Mesendoderm (in vitro differentiated cells): ENCODE data around the gene B3GAT2.

ENCODE experiments used
- DNase-seq: peaks from one replicate; pipeline ENCODE4 v3.0.0; 2013
- H2AK5ac ChIP-seq: 2 replicates; pipeline ENCODE4 v1.6.1; 2013; ENCODE audit warnings: low read length, inconsistent platforms
- H2BK120ac ChIP-seq: 2 replicates; pipeline ENCODE4 v1.6.1; 2013; ENCODE audit warnings: low read depth, mild to moderate bottlenecking, low read length, moderate library complexity, mixed read lengths
- H2BK15ac ChIP-seq: replicated peaks from 2 replicates; pipeline ENCODE4 v1.6.1; 2013; ENCODE audit warnings: low read depth, mild to moderate bottlenecking, moderate library complexity
- H2BK5ac ChIP-seq: 2 replicates; pipeline ENCODE4 v1.6.1; 2013; ENCODE audit warnings: low read length, inconsistent platforms
- H3K18ac ChIP-seq: 2 replicates; pipeline ENCODE4 v1.6.1; 2013; ENCODE audit warnings: mild to moderate bottlenecking, low read length, mixed read lengths
- H3K23ac ChIP-seq: one replicate; pipeline ENCODE4 v1.6.1; 2013; ENCODE audit warnings: low read length
- H3K27ac ChIP-seq: 2 replicates; pipeline ENCODE4 v1.5.1; 2013; ENCODE audit warnings: low read depth, mild to moderate bottlenecking, inconsistent platforms, low read length, moderate library complexity
- H3K27me3 ChIP-seq: 2 replicates; pipeline ENCODE4 v1.6.1; 2013; ENCODE audit warnings: low read length, control low read depth, mild to moderate bottlenecking, inconsistent platforms; ENCODE audit not compliant: insufficient read depth, poor library complexity
- H3K36me3 ChIP-seq: 2 replicates; pipeline ENCODE4 v1.6.1; 2013; ENCODE audit warnings: low read length, inconsistent platforms; ENCODE audit not compliant: control insufficient read depth, insufficient read depth
- H3K4ac ChIP-seq: one replicate; pipeline ENCODE4 v1.6.1; 2013; ENCODE audit warnings: low read depth, mild to moderate bottlenecking, low read length, moderate library complexity
- H3K4me1 ChIP-seq: 2 replicates; pipeline ENCODE4 v1.6.1; 2013; ENCODE audit warnings: low read depth, low read length, inconsistent platforms; ENCODE audit not compliant: control insufficient read depth
- H3K4me2 ChIP-seq: 2 replicates; pipeline ENCODE4 v1.6.1; 2013; ENCODE audit warnings: low read length
- H3K4me3 ChIP-seq: 2 replicates; pipeline ENCODE4 v1.5.1; 2013; ENCODE audit warnings: mild to moderate bottlenecking, low read length
- H3K56ac ChIP-seq: one replicate; pipeline ENCODE4 v1.6.1; 2013; ENCODE audit warnings: low read length
- H3K79me1 ChIP-seq: 2 replicates; pipeline ENCODE4 v1.6.1; 2013; ENCODE audit warnings: low read length, inconsistent platforms
- H3K79me2 ChIP-seq: 2 replicates; pipeline ENCODE4 v1.6.1; 2013; ENCODE audit warnings: mild to moderate bottlenecking, low read length; ENCODE audit not compliant: control insufficient read depth, insufficient read depth
- H3K9ac ChIP-seq: 2 replicates; pipeline ENCODE4 v1.6.1; 2013; ENCODE audit warnings: low read length, inconsistent platforms
- H4K5ac ChIP-seq: one replicate; pipeline ENCODE4 v1.6.1; 2013; ENCODE audit warnings: low read length
- H4K8ac ChIP-seq: one replicate; pipeline ENCODE4 v1.6.1; 2013; ENCODE audit warnings: low read depth, mild to moderate bottlenecking, control low read depth, low read length, moderate library complexity
- WGBS: extraction: QIAGEN DNeasy Blood & Tissue Kit; methylation state at CpG from one replicate; pipeline ENCODE4 v1.1.7; 2013; ENCODE audit warnings: low lambda C conversion rate, missing lambda C conversion rate; ENCODE audit not compliant: insufficient coverage; ENCODE audit errors: extremely low coverage; 5-methylcytosine and 5-hydroxymethylcytosine counted together

The B3GAT2 gene

DNA sequence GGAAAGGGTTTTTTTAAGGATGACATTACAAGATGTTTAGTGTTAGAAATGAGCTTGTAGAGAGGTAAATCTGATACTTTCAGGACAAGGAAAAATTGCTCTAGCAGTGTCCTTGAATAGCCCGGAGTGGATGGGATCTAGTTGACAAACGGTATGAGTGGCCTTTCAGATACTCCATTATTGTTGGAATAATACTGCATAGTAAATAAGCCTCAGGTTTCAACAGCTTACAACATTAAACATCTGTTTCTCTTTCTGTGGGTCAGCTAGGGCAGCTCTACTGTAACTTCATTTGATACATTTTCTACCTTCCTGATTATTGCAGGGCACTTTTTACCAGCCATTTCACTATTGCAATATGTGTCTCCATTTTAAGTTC lies 118.0 kb downstream of the B3GAT2 start:
- no peaks in the 10 kb centered on the region for H3K27me3 ChIP-seq
- H3K79me2 ChIP-seq = no peaks in the 10 kb centered on the region
- no peaks in the 10 kb centered on the region for H3K36me3 ChIP-seq
- no peak for DNase-seq
- no peak overlapping the region for H2BK5ac ChIP-seq
- no peaks in the 10 kb centered on the region for H3K79me1 ChIP-seq
- whole genome bisulfite sequencing = no CpG with 5 or more reads among the region's 2 CpGs
- H2AK5ac ChIP-seq = no peak overlapping the region
- H4K5ac ChIP-seq = no peak overlapping the region
- no peak overlapping the region for H3K18ac ChIP-seq
- no peak overlapping the region for H3K4me2 ChIP-seq
- no peak overlapping the region for H3K4me3 ChIP-seq
- no peak overlapping the region for H4K8ac ChIP-seq
- no peak overlapping the region for H3K56ac ChIP-seq
- H3K9ac ChIP-seq = no peak overlapping the region
- no peak overlapping the region for H2BK15ac ChIP-seq
- no peak overlapping the region for H2BK120ac ChIP-seq
- H3K4ac ChIP-seq = no peak overlapping the region
- H3K27ac ChIP-seq = no peak overlapping the region
- H3K23ac ChIP-seq = no peak overlapping the region
- no peaks in the 10 kb centered on the region for H3K4me1 ChIP-seq

DNA sequence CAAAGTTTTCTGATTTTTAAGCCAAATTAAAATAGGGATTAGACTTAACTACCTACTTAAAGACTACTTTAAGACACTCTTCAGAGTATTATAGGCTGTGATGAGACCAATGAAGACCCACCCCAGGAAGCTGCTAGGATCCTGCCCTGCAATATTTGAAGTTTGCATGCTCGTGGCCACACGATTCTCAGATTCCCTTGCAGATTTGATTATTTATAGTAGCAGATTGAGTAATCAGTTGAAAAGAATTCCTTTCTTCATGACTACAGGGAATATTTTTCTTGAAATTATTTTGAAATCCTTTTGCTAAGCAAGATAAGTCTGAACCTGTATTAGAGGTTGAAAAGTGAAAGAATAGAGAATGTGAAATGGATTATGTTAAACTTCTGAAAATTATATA lies 122.3 kb downstream of the B3GAT2 start:
- Histone ChIP-seq H3K4ac (no peak overlapping the region), H3K79me1 (no peaks in the 10 kb centered on the region), H3K4me2 (no peak overlapping the region), H2BK15ac (no peak overlapping the region), H2BK120ac (no peak overlapping the region), H3K4me1 (no peaks in the 10 kb centered on the region), H3K36me3 (no peaks in the 10 kb centered on the region), H3K23ac (no peak overlapping the region), H3K27me3 (no peaks in the 10 kb centered on the region), H3K79me2 (no peaks in the 10 kb centered on the region), H3K18ac (no peak overlapping the region), H2BK5ac (no peak overlapping the region), H4K8ac (no peak overlapping the region), H3K56ac (no peak overlapping the region), H4K5ac (no peak overlapping the region), H2AK5ac (no peak overlapping the region), H3K27ac (no peak overlapping the region), H3K4me3 (no peak overlapping the region), H3K9ac (no peak overlapping the region)
- no peak for DNase-seq
- WGBS = no CpG with 5 or more reads among the region's 2 CpGs

DNA sequence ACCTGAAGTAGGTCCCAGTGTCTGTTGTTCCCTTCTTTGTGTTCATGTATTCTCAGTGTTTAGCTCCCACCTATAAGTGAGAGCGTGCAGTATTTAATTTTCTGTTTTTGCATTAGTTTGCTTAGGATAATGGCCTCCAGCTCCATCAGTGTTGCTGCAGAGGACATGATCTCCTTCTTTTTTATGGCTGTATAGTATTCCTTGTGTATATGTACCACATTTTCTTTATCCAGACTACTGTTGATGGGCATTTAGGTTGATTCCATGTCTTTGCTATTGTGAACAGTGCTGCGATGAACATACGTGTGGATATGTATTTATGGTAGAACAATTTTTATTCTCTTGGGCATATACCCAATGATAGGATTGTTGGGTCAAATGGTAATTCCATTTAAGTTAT lies 125.4 kb downstream of the B3GAT2 start:
- H3K9ac ChIP-seq = no peak overlapping the region
- no peaks in the 10 kb centered on the region for H3K79me1 ChIP-seq
- no peak overlapping the region for H3K4me3 ChIP-seq
- H3K36me3 ChIP-seq = no peaks in the 10 kb centered on the region
- no peak overlapping the region for H3K18ac ChIP-seq
- no peak overlapping the region for H3K4ac ChIP-seq
- no peaks in the 10 kb centered on the region for H3K27me3 ChIP-seq
- no peak overlapping the region for H2BK5ac ChIP-seq
- no CpG with 5 or more reads among the region's 3 CpGs for WGBS
- no peak overlapping the region for H3K27ac ChIP-seq
- no peak for DNase-seq
- no peak overlapping the region for H4K8ac ChIP-seq
- no peak overlapping the region for H3K4me2 ChIP-seq
- no peak overlapping the region for H4K5ac ChIP-seq
- no peak overlapping the region for H3K56ac ChIP-seq
- H2BK15ac ChIP-seq = no peak overlapping the region
- H2BK120ac ChIP-seq = no peak overlapping the region
- no peaks in the 10 kb centered on the region for H3K4me1 ChIP-seq
- H2AK5ac ChIP-seq = no peak overlapping the region
- H3K79me2 ChIP-seq = no peaks in the 10 kb centered on the region
- H3K23ac ChIP-seq = no peak overlapping the region

DNA sequence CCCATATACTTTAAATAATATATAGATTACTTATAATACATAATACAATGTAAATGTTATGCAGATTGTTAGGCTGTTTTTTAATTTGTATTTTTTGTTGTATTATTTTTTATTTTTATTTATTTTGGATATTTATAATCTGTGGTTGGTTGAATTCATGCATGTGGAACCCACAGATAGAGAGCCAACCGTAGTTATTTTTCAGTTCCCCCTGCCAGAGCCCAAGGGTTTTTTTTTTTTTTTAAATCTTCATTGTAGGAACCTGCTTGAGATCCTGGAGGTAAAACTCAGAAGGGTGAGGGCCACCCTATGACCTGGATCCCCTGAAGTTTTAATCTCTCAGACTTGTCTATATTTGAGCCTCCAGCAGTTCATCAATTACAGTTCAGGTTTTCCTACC lies 133.2 kb downstream of the B3GAT2 start:
- no peak overlapping the region for H3K4me2 ChIP-seq
- H3K27ac ChIP-seq = no peak overlapping the region
- no peak overlapping the region for H2AK5ac ChIP-seq
- H3K4ac ChIP-seq = no peak overlapping the region
- H3K79me2 ChIP-seq = no peaks in the 10 kb centered on the region
- H3K9ac ChIP-seq = no peak overlapping the region
- no CpG with 5 or more reads among the region's 1 CpG for WGBS
- DNase-seq = no peak
- no peak overlapping the region for H4K5ac ChIP-seq
- no peak overlapping the region for H3K4me3 ChIP-seq
- H2BK120ac ChIP-seq = no peak overlapping the region
- H3K18ac ChIP-seq = no peak overlapping the region
- H3K79me1 ChIP-seq = no peaks in the 10 kb centered on the region
- H3K36me3 ChIP-seq = no peaks in the 10 kb centered on the region
- no peak overlapping the region for H3K56ac ChIP-seq
- H4K8ac ChIP-seq = no peak overlapping the region
- no peak overlapping the region for H2BK5ac ChIP-seq
- no peak overlapping the region for H3K23ac ChIP-seq
- no peaks in the 10 kb centered on the region for H3K27me3 ChIP-seq
- no peaks in the 10 kb centered on the region for H3K4me1 ChIP-seq
- no peak overlapping the region for H2BK15ac ChIP-seq

DNA sequence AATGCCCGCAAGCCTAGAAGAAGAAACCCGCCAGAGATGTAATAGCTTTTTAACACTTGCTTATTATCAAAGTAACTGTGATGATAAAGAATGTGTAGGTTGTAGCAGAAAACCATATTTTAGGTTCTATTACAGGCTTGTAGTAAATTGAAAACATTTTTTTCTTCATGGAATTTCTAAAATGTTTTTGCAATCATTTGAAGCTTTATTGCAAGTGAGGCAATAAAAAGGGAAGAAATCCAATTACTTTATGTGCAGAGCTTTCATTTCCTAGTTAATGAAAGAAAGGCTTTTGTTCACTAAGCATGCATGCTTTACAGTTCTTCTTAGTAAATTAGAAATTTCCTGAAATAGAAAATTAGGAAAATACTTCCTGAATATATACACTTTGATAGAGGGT lies 135.1 kb downstream of the B3GAT2 start:
- H3K23ac ChIP-seq = no peak overlapping the region
- no CpG with 5 or more reads among the region's 2 CpGs for WGBS
- no peak for DNase-seq

DNA sequence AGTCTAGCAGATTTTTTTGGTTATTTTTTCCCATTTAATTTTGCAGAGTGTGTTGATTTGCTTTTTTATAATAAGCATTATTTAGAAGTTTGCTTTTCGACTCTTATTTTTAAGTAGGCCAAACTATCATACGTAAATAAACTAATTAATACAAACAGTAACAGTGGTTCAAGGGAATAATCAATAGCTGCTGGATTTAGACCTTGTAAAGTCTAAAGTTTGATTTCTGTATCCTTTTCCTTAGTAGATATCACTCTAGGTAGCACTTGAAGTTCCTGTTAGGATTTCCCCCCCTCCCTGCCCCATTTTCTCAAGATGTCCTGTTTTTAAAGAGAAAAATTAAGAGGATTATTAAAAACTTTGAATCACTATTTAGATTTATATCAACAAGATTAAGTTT lies 136.1 kb downstream of the B3GAT2 start:
- Histone ChIP-seq H3K4ac (no peak overlapping the region), H2BK120ac (no peak overlapping the region), H3K18ac (no peak overlapping the region), H3K27me3 (no peaks in the 10 kb centered on the region), H3K79me2 (no peaks in the 10 kb centered on the region), H2BK5ac (no peak overlapping the region), H4K5ac (no peak overlapping the region), H3K4me2 (no peak overlapping the region), H3K9ac (no peak overlapping the region), H3K4me1 (no peaks in the 10 kb centered on the region), H3K56ac (no peak overlapping the region), H2BK15ac (no peak overlapping the region), H2AK5ac (no peak overlapping the region), H3K4me3 (no peak overlapping the region), H3K23ac (no peak overlapping the region), H3K27ac (no peak overlapping the region), H3K79me1 (no peaks in the 10 kb centered on the region), H4K8ac (no peak overlapping the region), H3K36me3 (no peaks in the 10 kb centered on the region)
- DNase-seq = no peak
- no CpG with 5 or more reads among the region's 2 CpGs for WGBS

More for the DNA sequence above, 135.1 kb downstream of the B3GAT2 start:
- H3K9ac ChIP-seq = no peak overlapping the region
- no peak overlapping the region for H3K56ac ChIP-seq
- H2BK5ac ChIP-seq = no peak overlapping the region
- no peak overlapping the region for H2BK15ac ChIP-seq
- no peaks in the 10 kb centered on the region for H3K36me3 ChIP-seq
- H3K4me1 ChIP-seq = no peaks in the 10 kb centered on the region
- no peak overlapping the region for H4K5ac ChIP-seq
- no peak overlapping the region for H3K27ac ChIP-seq
- no peak overlapping the region for H2AK5ac ChIP-seq
- no peak overlapping the region for H3K4me2 ChIP-seq
- no peak overlapping the region for H3K18ac ChIP-seq
- H3K79me2 ChIP-seq = no peaks in the 10 kb centered on the region
- H3K27me3 ChIP-seq = no peaks in the 10 kb centered on the region
- no peak overlapping the region for H2BK120ac ChIP-seq
- H3K4me3 ChIP-seq = no peak overlapping the region
- no peak overlapping the region for H3K4ac ChIP-seq
- H3K79me1 ChIP-seq = no peaks in the 10 kb centered on the region
- no peak overlapping the region for H4K8ac ChIP-seq
